Tibial artery (tissue), 4 donors: ENCODE data around the gene UAP1L1.

Experiments
- DNase-seq, 2 donors: peaks; one replicate each; pipeline ENCODE4 v3.0.0-alpha.2; 2019
- H3K27ac ChIP-seq, 2 donors: fragments of 200-600 bp; sonication (generic) in 1 of 2; 1 replicate in 1 of 2; 2 replicates in 1 of 2; pipeline ENCODE4 v1.5.1; 2018 to 2019; ENCODE audit warnings: mild to moderate bottlenecking in 1 of 2
- H3K27me3 ChIP-seq, 2 donors: fragments of 200-600 bp; sonication (generic) in 1 of 2; one replicate each; pipeline versions ENCODE4 v1.5.1 to v1.6.0; 2016 to 2019
- H3K36me3 ChIP-seq, 3 donors: fragments of 200-600 bp; sonication (generic) in 2 of 3; one replicate each; pipeline ENCODE4 v1.5.1; 2016 to 2019; ENCODE audit warnings: mild to moderate bottlenecking in 2 of 3
- H3K4me1 ChIP-seq, 4 donors: fragments of 200-600 bp; sonication (generic) in 2 of 4; 1 replicate in 3 of 4; 2 replicates in 1 of 4; pipeline ENCODE4 v1.5.1; 2016 to 2019
- H3K4me3 ChIP-seq, 2 donors: fragments of 200-600 bp; sonication (generic) in 1 of 2; 1 replicate in 1 of 2; 2 replicates in 1 of 2; pipeline ENCODE4 v1.5.1; 2018 to 2019; ENCODE audit warnings: mild to moderate bottlenecking in 2 of 2
- H3K9me3 ChIP-seq, 3 donors: fragments of 200-600 bp; sonication (generic) in 1 of 3; one replicate each; pipeline ENCODE4 v1.5.1; 2016 to 2019
- intact Hi-C: fragments of 100-400 bp; cut with DNase I; formaldehyde crosslinking; loops from one replicate; pipeline ENCODE4 v1.15.0; 2023; ENCODE audit warnings: low total_unique reads
- TF ChIP-seq, protein P1 (sequence below), 2 experiments: fragments of 200-600 bp in 1 of 2; fragments of 450-650 bp in 1 of 2; IDR thresholded peaks; one replicate each; pipeline ENCODE4 v1.5.1; 2017 to 2019; ENCODE audit warnings: antibody characterized with exemption in 2 of 2, mild to moderate bottlenecking in 1 of 2, moderate library complexity in 1 of 2

UAP1L1 gene

DNA sequence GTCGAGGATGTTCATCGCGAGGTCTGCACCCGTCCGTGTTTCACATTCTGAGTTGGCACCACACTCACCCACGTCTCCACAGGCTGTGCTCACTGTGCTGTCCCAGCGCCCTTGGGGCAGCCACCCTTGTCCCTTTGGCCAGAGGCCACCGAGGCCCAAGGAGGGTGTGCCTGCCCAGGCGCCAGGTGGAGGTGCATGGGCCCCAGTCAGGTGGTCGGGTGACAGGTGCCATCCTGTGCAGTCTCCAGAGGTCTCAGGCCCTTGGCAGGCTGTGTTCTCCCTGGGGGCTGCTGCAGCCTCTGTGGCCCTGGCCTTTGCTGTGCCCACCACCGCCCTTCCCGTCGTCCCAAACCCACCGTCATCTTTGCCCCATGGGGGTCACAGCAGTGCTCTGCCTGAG lies 21.9 kb downstream of the UAP1L1 start:
- Histone ChIP-seq H3K4me1 (no peaks in the 10 kb centered on the region), H3K4me3 (no peak overlapping the region), H3K27me3 (no peaks in the 10 kb centered on the region), H3K9me3 (no peaks in the 10 kb centered on the region), H3K36me3 (peaks cover 72 to 100% (median 78%) of the 10 kb centered on the region in 3 donors), H3K27ac (no peak overlapping the region)
- no peak for DNase-seq
- TF ChIP-seq, protein P1, sequence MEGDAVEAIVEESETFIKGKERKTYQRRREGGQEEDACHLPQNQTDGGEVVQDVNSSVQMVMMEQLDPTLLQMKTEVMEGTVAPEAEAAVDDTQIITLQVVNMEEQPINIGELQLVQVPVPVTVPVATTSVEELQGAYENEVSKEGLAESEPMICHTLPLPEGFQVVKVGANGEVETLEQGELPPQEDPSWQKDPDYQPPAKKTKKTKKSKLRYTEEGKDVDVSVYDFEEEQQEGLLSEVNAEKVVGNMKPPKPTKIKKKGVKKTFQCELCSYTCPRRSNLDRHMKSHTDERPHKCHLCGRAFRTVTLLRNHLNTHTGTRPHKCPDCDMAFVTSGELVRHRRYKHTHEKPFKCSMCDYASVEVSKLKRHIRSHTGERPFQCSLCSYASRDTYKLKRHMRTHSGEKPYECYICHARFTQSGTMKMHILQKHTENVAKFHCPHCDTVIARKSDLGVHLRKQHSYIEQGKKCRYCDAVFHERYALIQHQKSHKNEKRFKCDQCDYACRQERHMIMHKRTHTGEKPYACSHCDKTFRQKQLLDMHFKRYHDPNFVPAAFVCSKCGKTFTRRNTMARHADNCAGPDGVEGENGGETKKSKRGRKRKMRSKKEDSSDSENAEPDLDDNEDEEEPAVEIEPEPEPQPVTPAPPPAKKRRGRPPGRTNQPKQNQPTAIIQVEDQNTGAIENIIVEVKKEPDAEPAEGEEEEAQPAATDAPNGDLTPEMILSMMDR (IDR thresholded peaks at IDR 0.05) = no peak
- intact Hi-C loops = no loop called here

DNA sequence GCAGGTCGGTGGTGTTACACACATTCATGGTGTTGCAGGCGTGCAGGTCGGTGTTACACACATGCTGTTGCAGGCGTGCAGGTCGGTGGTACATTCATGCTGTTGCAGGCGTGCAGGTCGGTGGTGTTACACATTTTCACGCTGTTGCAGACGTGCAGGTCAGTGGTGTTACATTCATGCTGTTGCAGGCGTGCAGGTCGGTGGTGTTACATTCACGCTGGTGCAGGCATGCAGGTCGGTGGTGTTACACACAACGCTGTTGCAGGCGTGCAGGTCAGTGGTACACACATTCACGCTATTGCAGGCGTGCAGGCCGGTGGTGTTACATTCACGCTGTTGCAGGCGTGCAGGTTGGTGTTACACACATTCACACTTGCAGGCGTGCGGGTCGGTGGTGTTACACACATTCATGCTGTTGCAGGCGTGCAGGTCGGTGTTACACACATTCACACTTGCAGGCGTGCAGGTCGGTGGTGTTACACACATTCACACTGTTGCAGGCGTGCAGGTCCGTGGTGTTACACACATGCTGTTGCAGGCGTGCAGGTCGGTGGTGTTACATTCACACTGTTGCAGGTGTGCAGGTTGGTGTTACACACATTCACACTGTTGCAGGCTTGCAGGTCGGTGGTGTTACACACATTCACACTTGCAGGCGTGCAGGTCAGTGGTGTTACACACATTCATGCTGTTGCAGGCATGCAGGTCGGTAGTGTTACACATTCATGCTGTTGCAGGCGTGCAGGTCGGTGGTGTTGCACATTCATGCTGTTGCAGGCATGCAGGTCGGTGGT lies 26.1 kb downstream of the UAP1L1 start:
- Histone ChIP-seq H3K4me1 (no peaks in the 10 kb centered on the region), H3K4me3 (no peak overlapping the region), H3K9me3 (no peaks in the 10 kb centered on the region), H3K36me3 (peaks cover 74 to 100% (median 90%) of the 10 kb centered on the region in 3 donors), H3K27ac (no peak overlapping the region), H3K27me3 (no peaks in the 10 kb centered on the region)
- TF ChIP-seq, protein P1 (IDR thresholded peaks at IDR 0.05) = no peak
- DNase-seq = no peak
- intact Hi-C loops = no loop called here

DNA sequence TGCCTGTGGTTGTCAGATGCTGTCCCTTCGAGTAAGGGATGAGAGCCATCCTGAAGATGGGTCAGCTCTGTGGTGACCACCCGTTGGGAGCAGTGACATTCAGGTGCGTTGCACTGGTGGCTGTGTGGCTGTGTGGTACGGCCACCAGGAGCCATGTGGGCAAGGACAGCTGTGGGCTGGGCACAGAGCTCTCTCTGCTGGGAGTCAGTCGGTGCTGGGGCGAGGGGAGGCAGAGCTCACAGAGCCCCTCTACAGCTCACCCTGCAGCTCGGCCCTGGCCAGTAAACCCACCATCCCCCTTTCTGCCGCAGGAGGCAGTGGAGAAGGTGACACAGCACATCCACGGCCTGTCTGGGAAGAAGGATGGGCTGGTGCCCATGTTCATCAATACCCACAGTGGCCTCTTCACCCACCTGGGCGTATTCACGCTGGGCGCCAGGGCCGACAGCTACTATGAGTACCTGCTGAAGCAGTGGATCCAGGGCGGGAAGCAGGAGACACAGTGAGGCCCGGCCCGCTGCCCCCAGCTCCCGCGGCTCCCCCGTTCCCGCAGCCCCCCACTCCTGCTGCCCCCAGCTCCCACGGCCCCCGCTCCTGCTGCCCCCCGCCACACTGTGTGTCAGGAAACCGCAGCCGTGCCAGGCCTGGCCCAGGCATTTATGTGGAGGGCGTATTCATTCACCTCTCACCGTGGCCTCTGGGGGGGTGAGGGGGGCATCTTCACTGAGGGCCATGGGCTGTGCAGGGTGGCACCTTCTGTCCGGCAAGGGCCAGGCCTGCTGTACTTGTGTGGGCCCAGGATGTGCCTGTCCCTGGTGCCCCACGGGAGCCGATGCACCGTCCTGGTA lies 28.7 kb downstream of the UAP1L1 start:
- no peak overlapping the region for H3K27ac ChIP-seq
- TF ChIP-seq, protein P1 (IDR thresholded peaks at IDR 0.05) = no peak
- no peaks in the 10 kb centered on the region for H3K27me3 ChIP-seq
- no peaks in the 10 kb centered on the region for H3K9me3 ChIP-seq
- no peaks in the 10 kb centered on the region for H3K4me1 ChIP-seq
- peaks cover 66 to 100% (median 91%) of the 10 kb centered on the region in 3 donors for H3K36me3 ChIP-seq
- intact Hi-C loops = no loop called here
- no peak overlapping the region for H3K4me3 ChIP-seq
- DNase-seq = no peak

DNA sequence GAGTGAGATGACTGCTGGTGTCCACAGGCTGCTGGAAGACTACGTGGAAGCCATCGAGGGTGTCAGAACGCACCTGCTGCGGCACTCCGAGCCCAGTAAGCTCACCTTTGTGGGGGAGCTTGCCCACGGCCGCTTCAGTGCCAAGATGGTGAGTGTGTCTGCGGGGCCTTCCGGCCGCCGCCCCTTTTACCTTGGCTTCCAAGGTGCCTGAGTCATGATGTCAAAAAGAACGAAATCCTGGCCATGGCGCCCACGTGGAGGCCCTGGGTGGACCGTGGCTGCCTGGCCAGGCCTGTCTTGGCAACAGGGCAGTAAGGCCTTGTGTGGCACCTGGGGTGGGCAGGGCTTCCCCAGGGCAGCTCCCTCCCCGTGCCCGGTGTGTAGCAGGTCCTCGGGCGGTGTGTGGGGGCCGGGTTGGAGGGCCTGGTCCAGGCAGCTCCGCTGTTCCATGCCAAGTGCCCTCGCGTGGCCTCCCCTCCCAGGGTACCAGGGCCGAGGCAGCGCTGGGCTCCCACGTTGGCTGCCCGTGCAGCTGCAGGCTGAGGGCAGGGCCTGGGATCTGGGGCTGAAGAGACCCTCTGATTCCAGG lies 29.4 kb downstream of the UAP1L1 start:
- Histone ChIP-seq H3K27ac (no peak overlapping the region), H3K4me1 (no peaks in the 10 kb centered on the region), H3K36me3 (peaks cover 58 to 100% (median 86%) of the 10 kb centered on the region in 3 donors), H3K4me3 (no peak overlapping the region), H3K9me3 (no peaks in the 10 kb centered on the region), H3K27me3 (no peaks in the 10 kb centered on the region)
- intact Hi-C loops = no loop called here
- TF ChIP-seq, protein P1 (IDR thresholded peaks at IDR 0.05) = no peak
- no peak for DNase-seq

DNA sequence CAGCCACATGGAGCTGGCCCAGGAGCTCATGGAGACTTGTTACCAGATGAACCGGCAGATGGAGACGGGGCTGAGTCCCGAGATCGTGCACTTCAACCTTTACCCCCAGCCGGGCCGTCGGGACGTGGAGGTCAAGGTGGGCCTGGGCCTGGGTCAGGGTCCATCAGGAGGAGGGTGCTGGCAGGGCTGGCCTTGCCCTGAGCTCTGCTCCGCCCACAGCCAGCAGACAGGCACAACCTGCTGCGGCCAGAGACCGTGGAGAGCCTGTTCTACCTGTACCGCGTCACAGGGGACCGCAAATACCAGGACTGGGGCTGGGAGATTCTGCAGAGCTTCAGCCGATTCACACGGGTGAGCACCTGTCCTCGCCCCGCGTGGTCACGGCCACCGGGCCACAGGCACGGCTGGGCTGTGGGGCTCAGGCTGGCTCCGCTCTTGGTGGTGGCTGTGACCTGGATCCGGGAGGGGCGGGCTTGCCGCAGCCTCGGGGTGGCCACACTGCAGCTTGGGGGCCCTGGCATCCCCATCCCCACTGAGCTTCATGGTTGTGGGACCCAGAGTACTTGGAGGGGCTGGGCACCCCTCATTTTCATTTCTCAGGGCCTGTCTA lies 30.1 kb downstream of the UAP1L1 start:
- H3K4me1 ChIP-seq = no peaks in the 10 kb centered on the region
- no peaks in the 10 kb centered on the region for H3K9me3 ChIP-seq
- peaks cover 0 to 5% of the 10 kb centered on the region in 2 donors for H3K27me3 ChIP-seq
- no peak overlapping the region for H3K27ac ChIP-seq
- H3K4me3 ChIP-seq = no peak overlapping the region
- TF ChIP-seq, protein P1 (IDR thresholded peaks at IDR 0.05) = no peak
- no peak for DNase-seq
- peaks cover 52 to 100% (median 87%) of the 10 kb centered on the region in 3 donors for H3K36me3 ChIP-seq
- intact Hi-C loops = no loop called here
